ENCODE results near the gene B3GALNT2.

DNA sequence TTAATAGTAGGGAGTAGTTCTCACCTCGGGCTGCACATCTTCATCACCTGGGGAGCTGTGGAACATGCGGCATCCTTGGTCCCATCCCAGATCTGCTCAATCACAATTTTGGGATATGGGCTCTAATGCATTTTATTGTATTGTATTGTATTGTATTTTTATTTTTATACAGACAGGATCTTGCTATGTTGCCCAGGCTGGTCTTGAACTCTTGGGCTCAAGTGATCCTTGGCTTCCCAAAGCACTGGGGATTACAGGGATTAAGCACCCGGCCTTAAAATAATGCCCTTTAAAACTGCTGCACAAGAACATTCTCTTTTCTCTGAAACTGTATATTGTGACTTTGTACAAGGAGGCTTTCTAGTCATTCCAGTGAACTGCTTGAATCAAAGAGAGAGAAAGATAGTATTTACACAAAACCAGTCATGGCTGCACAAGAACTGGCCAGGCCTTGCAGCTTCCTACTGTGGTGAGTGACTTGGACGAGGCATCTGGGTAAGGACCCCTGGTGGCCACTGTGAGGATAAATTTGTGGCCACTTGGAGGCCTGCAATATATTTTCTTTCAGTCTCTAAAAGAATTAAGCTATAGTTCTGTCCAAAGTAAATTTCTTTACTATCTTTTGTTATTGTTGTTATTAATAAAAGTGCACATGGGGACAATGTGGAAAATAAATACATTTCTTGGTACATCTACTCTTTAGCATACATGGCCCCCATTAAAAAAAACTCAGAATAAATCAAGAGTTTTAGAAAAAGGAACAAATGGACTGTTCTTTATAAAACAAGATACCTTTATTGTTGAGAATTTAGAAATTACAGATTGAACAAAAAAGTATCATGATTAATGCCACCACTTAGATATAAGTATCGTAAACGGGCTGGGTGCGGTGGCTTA, 89.0 kb downstream of the B3GALNT2 start:
- TF ChIP-seq YY1 (IDR thresholded peaks at IDR 0.05; ENCODE audit: insufficient read depth, insufficient read length) (no peak), ZNF274 (IDR thresholded peaks at IDR 0.05; ENCODE audit: low read depth, low read length) (no peak)

Measured in NT2/D1 (cell line).